Measurements from ENCODE around the gene TRAPPC3.

TRAPPC3 gene

GRCh38 chr1:36144413-36144812, 4.9 kb downstream of the TRAPPC3 start:
- no peak overlapping the region for H3K9ac ChIP-seq (ENCODE audit: low read depth, low read length)
- no peaks in the 10 kb centered on the region for H3K9me3 ChIP-seq (replicated peaks; ENCODE audit: low read length)
- no peaks in the 10 kb centered on the region for H3K27me3 ChIP-seq (ENCODE audit: control insufficient read depth, insufficient read depth, low read length)
- H3K4me2 ChIP-seq (ENCODE audit: low read length): no peak overlapping the region
- H3K4me1 ChIP-seq (ENCODE audit: control insufficient read depth, insufficient read depth, low read length): peaks cover 23% of the 10 kb centered on the region
- no peak overlapping the region for H3K4me3 ChIP-seq (ENCODE audit: low read length)
- peaks cover 20% of the 10 kb centered on the region for H3K36me3 ChIP-seq (ENCODE audit: insufficient read depth, low read length)

DNA sequence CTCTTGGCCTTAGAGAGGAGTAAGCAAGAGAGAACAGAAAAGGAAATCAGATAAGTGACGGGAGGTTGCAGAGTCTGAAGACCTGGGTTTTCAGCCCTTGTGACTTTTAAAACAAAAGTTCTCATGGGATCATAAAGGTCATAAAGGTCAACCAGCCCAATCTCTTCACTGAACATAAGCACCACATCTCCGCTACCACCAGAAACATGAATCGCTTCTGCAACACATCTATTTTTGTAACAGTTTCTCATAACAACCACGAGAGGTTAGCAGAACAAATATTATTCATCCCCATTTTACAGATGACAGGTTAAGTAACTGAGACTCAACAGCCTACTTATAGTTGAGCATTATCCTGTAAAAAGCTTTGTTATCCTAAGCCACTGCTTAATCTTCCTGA, 5.9 kb downstream of the TRAPPC3 start:
- H3K27me3 ChIP-seq (ENCODE audit: control insufficient read depth, insufficient read depth, low read length): no peaks in the 10 kb centered on the region
- peaks cover 21% of the 10 kb centered on the region for H3K4me1 ChIP-seq (ENCODE audit: control insufficient read depth, insufficient read depth, low read length)
- no peak overlapping the region for H3K4me2 ChIP-seq (ENCODE audit: low read length)
- H3K36me3 ChIP-seq (ENCODE audit: insufficient read depth, low read length): peaks cover 24% of the 10 kb centered on the region
- no peak overlapping the region for H3K4me3 ChIP-seq (ENCODE audit: low read length)
- no peaks in the 10 kb centered on the region for H3K9me3 ChIP-seq (replicated peaks; ENCODE audit: low read length)
- H3K9ac ChIP-seq (ENCODE audit: low read depth, low read length): no peak overlapping the region

DNA sequence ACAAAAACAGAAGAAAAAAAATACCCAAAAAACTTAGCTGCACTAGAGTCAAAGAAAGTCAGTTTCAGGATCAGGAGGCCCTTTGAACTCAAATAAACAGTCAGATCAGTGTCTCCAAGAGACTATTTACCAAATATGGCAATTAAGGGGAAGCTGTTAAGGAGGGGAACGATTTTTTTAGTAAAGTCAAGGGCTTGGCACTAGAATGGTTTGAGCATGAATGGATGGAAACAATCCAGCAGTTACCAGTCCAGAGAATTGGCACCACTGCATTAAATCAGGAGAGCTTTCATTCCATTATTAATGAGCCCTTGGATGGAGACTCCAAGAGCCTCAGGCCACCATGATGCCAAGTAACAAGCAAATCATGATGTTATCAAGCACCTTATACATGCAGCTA, 7.2 kb downstream of the TRAPPC3 start:
- H3K4me1 ChIP-seq (ENCODE audit: control insufficient read depth, insufficient read depth, low read length): peaks cover 22% of the 10 kb centered on the region
- H3K9ac ChIP-seq (ENCODE audit: low read depth, low read length): no peak overlapping the region
- no peak overlapping the region for H3K4me2 ChIP-seq (ENCODE audit: low read length)
- no peaks in the 10 kb centered on the region for H3K9me3 ChIP-seq (replicated peaks; ENCODE audit: low read length)
- H3K36me3 ChIP-seq (ENCODE audit: insufficient read depth, low read length): peaks cover 37% of the 10 kb centered on the region
- H3K27me3 ChIP-seq (ENCODE audit: control insufficient read depth, insufficient read depth, low read length): no peaks in the 10 kb centered on the region
- no peak overlapping the region for H3K4me3 ChIP-seq (ENCODE audit: low read length)

- Histone ChIP-seq H3K9ac (ENCODE audit: low read depth, low read length) (no peak overlapping the region), H3K9me3 (replicated peaks; ENCODE audit: low read length) (no peaks in the 10 kb centered on the region), H3K4me2 (ENCODE audit: low read length) (no peak overlapping the region), H3K4me3 (ENCODE audit: low read length) (no peak overlapping the region), H3K27me3 (ENCODE audit: control insufficient read depth, insufficient read depth, low read length) (no peaks in the 10 kb centered on the region), H3K4me1 (ENCODE audit: control insufficient read depth, insufficient read depth, low read length) (peaks cover 48% of the 10 kb centered on the region), H3K36me3 (ENCODE audit: insufficient read depth, low read length) (peaks cover 44% of the 10 kb centered on the region)
Observed at GRCh38 chr1:36139521-36139920, 9.8 kb downstream of the TRAPPC3 start.

DNA sequence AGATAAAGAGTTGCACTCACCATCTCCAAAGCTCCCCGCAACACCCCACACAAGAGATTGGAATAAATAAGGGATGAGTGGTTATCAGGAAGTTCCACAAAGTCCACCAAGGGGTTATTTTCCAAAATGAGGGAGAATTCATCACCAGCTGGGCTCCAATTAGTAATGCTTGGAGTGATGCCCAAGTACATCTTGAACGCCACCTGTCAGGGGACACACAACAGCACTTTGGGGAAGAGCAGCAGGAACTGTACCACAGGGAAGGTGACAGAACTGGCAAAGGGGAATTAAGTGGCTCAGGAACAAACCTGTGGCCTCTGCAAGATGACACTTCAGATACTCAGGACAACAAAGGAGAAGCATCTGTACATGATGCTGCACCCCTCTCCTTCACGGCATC, 11.5 kb downstream of the TRAPPC3 start:
- Histone ChIP-seq H3K4me3 (ENCODE audit: low read length) (no peak overlapping the region), H3K27me3 (ENCODE audit: control insufficient read depth, insufficient read depth, low read length) (no peaks in the 10 kb centered on the region), H3K9me3 (replicated peaks; ENCODE audit: low read length) (no peaks in the 10 kb centered on the region), H3K9ac (ENCODE audit: low read depth, low read length) (no peak overlapping the region), H3K36me3 (ENCODE audit: insufficient read depth, low read length) (peaks cover 37% of the 10 kb centered on the region), H3K4me1 (ENCODE audit: control insufficient read depth, insufficient read depth, low read length) (peaks cover 64% of the 10 kb centered on the region), H3K4me2 (ENCODE audit: low read length) (no peak overlapping the region)

DNA sequence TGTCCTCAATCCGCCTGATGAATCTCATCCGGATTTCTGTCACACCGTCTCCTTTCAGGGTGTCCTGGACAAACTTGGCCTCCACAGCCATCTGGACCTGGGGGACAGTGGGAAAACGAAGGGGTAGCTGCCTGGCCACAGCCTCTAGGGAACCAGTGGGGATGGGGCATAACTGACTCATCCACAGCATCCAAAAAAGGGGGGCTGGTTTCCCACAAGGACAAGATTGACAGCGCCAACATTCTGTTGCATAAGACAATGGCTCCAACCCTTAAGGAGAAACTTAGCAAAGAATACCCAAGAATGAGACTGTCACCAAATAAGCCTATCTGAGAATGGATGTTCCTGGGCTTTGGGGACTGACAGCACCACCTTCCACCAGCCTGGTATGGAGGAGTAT, 12.1 kb downstream of the TRAPPC3 start:
- H3K9ac ChIP-seq (ENCODE audit: low read depth, low read length): peak overlapping the region; percentile 37
- H3K9me3 ChIP-seq (replicated peaks; ENCODE audit: low read length): no peaks in the 10 kb centered on the region
- H3K4me1 ChIP-seq (ENCODE audit: control insufficient read depth, insufficient read depth, low read length): peaks cover 64% of the 10 kb centered on the region
- H3K4me2 ChIP-seq (ENCODE audit: low read length): no peak overlapping the region
- H3K36me3 ChIP-seq (ENCODE audit: insufficient read depth, low read length): peaks cover 37% of the 10 kb centered on the region
- H3K27me3 ChIP-seq (ENCODE audit: control insufficient read depth, insufficient read depth, low read length): no peaks in the 10 kb centered on the region
- H3K4me3 ChIP-seq (ENCODE audit: low read length): no peak overlapping the region

GRCh38 chr1:36136535-36136934, 12.8 kb downstream of the TRAPPC3 start:
- H3K9ac ChIP-seq (ENCODE audit: low read depth, low read length): peak overlapping the region; percentile 37

GRCh38 chr1:36135796-36136195, 13.5 kb downstream of the TRAPPC3 start:
- Histone ChIP-seq H3K36me3 (ENCODE audit: insufficient read depth, low read length) (peaks cover 37% of the 10 kb centered on the region), H3K4me3 (ENCODE audit: low read length) (no peak overlapping the region), H3K4me1 (ENCODE audit: control insufficient read depth, insufficient read depth, low read length) (peaks cover 59% of the 10 kb centered on the region), H3K9ac (ENCODE audit: low read depth, low read length) (peak overlapping the region; percentile 30), H3K9me3 (replicated peaks; ENCODE audit: low read length) (no peaks in the 10 kb centered on the region), H3K27me3 (ENCODE audit: control insufficient read depth, insufficient read depth, low read length) (no peaks in the 10 kb centered on the region), H3K4me2 (ENCODE audit: low read length) (no peak overlapping the region)

More at GRCh38 chr1:36136535-36136934, 12.8 kb downstream of the TRAPPC3 start:
- Histone ChIP-seq H3K4me2 (ENCODE audit: low read length) (peak overlapping the region; percentile 40), H3K4me1 (ENCODE audit: control insufficient read depth, insufficient read depth, low read length) (peaks cover 64% of the 10 kb centered on the region), H3K36me3 (ENCODE audit: insufficient read depth, low read length) (peaks cover 37% of the 10 kb centered on the region), H3K9me3 (replicated peaks; ENCODE audit: low read length) (no peaks in the 10 kb centered on the region), H3K27me3 (ENCODE audit: control insufficient read depth, insufficient read depth, low read length) (no peaks in the 10 kb centered on the region), H3K4me3 (ENCODE audit: low read length) (no peak overlapping the region)

GRCh38 chr1:36135330-36135667, 14.0 kb downstream of the TRAPPC3 start:
- peaks cover 37% of the 10 kb centered on the region for H3K36me3 ChIP-seq (ENCODE audit: insufficient read depth, low read length)
- H3K27me3 ChIP-seq (ENCODE audit: control insufficient read depth, insufficient read depth, low read length): no peaks in the 10 kb centered on the region
- H3K4me2 ChIP-seq (ENCODE audit: low read length): no peak overlapping the region
- H3K4me3 ChIP-seq (ENCODE audit: low read length): no peak overlapping the region
- H3K4me1 ChIP-seq (ENCODE audit: control insufficient read depth, insufficient read depth, low read length): peaks cover 54% of the 10 kb centered on the region
- no peak overlapping the region for H3K9ac ChIP-seq (ENCODE audit: low read depth, low read length)
- no peaks in the 10 kb centered on the region for H3K9me3 ChIP-seq (replicated peaks; ENCODE audit: low read length)

- no peaks in the 10 kb centered on the region for H3K27me3 ChIP-seq (ENCODE audit: control insufficient read depth, insufficient read depth, low read length)
- no peak overlapping the region for H3K4me3 ChIP-seq (ENCODE audit: low read length)
- H3K4me2 ChIP-seq (ENCODE audit: low read length): no peak overlapping the region
- peaks cover 31% of the 10 kb centered on the region for H3K36me3 ChIP-seq (ENCODE audit: insufficient read depth, low read length)
- no peak overlapping the region for H3K9ac ChIP-seq (ENCODE audit: low read depth, low read length)
- peaks cover 51% of the 10 kb centered on the region for H3K4me1 ChIP-seq (ENCODE audit: control insufficient read depth, insufficient read depth, low read length)
- H3K9me3 ChIP-seq (replicated peaks; ENCODE audit: low read length): no peaks in the 10 kb centered on the region
Observed at GRCh38 chr1:36134505-36135329, 14.6 kb downstream of the TRAPPC3 start.

GRCh38 chr1:36134031-36134430, 15.3 kb downstream of the TRAPPC3 start:
- no peak overlapping the region for H3K4me3 ChIP-seq (ENCODE audit: low read length)
- no peak overlapping the region for H3K4me2 ChIP-seq (ENCODE audit: low read length)
- peaks cover 51% of the 10 kb centered on the region for H3K4me1 ChIP-seq (ENCODE audit: control insufficient read depth, insufficient read depth, low read length)
- H3K9me3 ChIP-seq (replicated peaks; ENCODE audit: low read length): no peaks in the 10 kb centered on the region
- no peaks in the 10 kb centered on the region for H3K27me3 ChIP-seq (ENCODE audit: control insufficient read depth, insufficient read depth, low read length)
- peaks cover 27% of the 10 kb centered on the region for H3K36me3 ChIP-seq (ENCODE audit: insufficient read depth, low read length)
- no peak overlapping the region for H3K9ac ChIP-seq (ENCODE audit: low read depth, low read length)

GRCh38 chr1:36133484-36133883, 15.8 kb downstream of the TRAPPC3 start:
- Histone ChIP-seq H3K4me2 (ENCODE audit: low read length) (no peak overlapping the region), H3K36me3 (ENCODE audit: insufficient read depth, low read length) (peaks cover 25% of the 10 kb centered on the region), H3K4me3 (ENCODE audit: low read length) (no peak overlapping the region), H3K4me1 (ENCODE audit: control insufficient read depth, insufficient read depth, low read length) (peaks cover 52% of the 10 kb centered on the region), H3K9me3 (replicated peaks; ENCODE audit: low read length) (no peaks in the 10 kb centered on the region), H3K9ac (ENCODE audit: low read depth, low read length) (no peak overlapping the region), H3K27me3 (ENCODE audit: control insufficient read depth, insufficient read depth, low read length) (no peaks in the 10 kb centered on the region)

All from skeletal muscle satellite cell (primary cell).